GM21526 (cell line): Measurements from ENCODE around the gene CELSR1.

ENCODE experiments used
- ATAC-seq: cut with Tn5 transposase; IDR thresholded peaks from one replicate; pipeline ENCODE4 v1.9.1; 2021; ENCODE audit warnings: moderate library complexity; ENCODE audit not compliant: unreplicated experiment, low FRiP score

The CELSR1 gene

DNA sequence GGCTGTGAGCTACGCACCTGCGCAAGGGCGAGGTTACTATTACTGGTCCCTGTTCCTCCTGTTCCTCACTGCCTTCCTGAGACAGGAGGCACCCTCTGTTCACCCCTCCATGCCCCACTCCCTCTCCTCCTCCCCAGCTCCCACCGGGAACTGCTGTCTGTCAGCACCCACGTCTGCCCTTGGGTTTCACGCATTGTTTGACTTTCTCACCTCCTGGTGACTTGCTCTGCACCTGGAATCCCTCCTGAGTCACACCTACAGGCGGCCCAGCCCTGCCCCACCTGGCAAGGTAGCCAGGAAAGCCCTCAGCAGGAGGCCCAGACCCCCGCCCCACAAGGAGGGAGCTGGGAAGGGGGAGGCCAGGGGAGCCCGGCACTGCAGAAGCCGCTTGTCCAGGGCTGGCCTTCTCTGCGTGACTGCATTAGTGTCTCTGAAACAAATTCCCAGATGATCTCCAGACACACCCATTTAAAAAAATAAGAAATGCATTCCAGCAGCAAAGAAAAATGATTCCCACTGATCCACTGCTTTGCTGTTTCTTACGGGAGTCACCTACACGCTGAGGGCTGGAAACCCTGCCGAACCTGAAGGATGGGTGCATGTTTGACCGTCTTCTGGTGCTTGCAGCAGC is 86.4 kb downstream of the CELSR1 start:
- no peak for ATAC-seq

DNA sequence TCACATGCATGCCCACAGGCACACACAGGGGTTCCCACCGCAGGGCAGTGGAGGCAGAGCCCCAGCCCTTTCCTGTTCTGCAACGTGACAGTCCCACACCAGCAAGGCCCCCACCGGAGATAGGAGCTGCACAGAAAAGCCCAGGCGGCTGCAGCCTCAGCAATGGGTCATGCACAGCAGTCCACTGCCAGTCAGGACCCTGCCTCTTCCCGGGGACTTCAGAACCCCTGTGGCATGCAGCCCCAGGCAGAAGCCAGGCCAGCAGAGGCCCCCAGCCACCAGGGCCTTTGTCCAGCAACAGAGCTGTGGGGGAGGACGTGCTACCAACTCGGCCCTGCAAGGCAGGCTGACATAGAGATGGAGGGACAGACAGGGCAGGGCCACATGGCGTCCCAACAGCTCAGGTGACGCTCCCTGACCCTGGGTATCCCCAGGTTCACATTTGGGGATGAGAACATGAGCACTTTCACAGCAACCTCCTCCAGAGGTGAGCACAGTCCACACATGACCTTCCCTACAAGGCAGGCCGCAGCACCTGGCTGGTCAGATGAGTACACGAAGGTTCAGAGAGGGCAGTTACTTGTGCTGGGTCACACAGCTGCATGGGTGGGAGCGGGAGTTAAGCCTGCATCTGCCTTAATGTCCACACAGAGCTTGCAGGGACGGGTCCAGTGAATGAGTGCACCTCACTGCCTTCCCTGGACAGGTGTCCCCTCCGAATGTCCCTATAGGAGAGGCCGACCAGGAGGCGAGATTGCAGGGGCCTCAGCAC is 87.3 kb downstream of the CELSR1 start:
- no peak for ATAC-seq

DNA sequence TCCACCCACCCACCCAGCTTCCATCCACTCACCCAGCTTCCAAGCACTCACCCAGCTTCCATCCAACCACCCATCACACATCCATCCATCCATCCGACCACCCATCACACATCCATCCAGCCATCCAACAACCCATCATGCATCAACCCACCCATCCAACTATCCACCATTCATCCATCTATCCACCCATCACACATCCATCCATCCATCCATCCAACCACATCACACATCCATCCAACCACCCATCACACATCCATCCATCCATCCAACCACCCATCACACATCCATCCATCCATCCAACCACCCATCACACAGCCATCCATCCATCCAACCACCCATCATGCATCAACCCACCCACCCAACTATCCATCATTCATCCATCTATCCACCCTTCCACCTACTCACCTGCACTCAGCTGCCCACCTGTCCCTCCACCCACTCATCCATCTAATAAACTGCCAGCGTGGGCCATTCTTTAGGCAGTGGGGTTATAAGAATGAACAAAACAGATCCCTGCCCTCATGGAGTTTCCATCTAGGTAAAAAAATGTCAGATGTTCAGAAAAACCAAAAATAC is 88.2 kb downstream of the CELSR1 start:
- no peak for ATAC-seq

DNA sequence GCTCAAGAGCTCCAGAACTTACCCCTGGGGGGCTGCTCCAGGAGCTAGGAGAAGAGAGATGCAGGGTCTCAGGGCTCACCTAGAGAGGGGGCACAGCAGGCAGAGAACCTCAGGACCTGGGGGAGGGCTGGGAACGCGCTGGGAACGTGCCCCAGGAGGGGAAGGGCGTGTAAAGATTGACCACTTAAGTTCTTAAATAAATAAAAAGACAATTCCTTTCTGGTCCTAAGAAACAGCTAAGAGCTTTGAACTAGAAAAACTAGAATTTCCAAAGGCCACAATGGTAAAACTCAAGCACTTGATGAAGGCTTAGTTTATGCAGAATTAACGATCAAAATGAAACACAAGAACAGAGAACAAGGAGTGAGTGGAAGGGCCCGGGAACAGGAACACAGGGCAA is 89.1 kb downstream of the CELSR1 start:
- no peak for ATAC-seq

DNA sequence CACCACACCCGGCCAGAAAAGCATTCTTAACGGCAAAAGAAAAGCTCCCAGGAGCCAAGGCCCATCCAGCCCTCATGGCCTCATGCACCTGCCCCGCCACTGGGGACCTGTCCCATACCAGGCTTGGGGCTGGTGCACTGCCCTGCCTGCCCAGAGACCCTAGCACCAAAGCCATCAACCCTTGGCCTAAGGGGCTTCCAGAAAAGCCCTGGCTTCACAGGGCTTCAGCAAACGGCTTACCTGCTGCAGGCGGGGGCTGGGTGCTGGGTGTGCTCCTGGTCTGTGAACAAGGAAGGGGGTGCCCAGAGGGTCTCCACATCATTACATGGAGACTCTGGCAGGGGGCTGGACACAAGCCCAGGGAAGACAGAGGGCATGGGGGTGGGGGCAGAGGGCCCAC is 89.5 kb downstream of the CELSR1 start:
- no peak for ATAC-seq

DNA sequence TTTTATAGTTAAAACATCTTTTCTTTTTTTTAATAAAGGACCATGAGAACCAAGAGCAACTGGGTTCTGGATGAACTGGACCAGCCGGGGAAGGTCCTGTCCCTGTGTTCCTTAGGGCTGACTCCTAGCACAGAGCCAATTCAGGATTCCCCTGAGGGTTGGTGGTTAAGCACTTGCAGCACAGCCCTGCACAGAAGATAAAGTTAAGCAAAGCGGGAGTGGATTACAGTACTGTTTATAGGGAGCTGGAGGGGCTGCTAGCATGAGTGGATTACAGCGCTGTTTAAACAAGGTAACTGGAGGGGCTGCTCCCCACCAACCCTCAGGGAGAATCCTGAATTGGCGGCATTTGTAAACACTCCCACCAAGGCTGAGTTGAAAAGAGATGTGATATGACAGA is 90.6 kb downstream of the CELSR1 start:
- no peak for ATAC-seq

DNA sequence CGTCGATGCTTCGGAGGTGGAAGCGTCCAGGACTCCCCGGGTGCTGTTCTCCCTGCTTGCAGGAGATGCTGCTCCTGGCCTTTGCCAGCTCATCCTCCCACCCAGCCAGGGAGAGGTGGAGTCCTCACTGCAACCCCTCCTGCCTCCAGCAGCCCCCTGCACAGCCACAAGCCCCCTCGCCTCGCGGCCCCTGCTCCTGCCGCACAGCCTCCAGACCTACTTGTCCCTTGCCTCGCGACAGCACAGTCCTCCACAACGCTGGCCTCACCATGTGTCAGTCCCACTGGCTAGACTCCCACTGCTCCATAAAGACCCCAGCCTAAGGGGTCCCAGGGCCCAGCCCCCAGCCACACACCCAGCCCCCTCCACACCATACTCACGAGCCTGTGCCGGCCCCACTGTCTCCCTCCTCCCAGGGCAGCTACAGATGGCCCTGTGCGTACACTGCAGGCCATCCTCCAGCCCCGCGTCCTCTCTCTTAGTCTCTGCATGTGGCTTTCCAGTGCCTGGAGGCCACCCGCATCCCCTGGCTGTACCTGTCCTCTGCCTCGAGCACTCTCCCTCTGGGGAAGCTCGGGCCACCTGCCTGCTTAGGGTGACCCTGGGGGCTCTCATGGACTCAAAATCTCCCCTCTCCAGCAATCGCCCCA is 91.5 kb downstream of the CELSR1 start:
- no peak for ATAC-seq

DNA sequence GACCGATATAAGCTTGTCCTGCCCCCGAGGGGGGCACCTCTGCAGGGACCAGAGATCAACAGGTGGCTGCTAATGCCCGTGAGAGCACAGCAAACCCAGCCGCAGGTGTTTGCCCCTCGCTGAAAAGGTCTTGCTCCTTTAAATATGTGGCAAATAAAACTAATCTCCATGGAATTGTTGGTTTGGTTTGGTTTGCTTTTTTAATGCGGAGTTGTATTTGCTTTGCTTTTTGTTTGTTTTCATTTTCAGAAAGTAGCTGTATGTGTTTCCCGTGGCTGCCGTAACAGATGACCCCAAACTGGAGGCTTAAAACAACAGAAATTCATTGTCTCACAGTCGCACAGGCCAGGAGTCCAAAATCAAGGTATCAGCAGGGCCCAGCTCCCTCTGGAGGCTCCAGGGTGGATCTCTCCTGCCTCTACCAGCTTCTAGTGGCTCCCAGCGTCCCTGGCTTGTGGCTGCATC is 93.0 kb downstream of the CELSR1 start:
- ATAC-seq, result no peak

DNA sequence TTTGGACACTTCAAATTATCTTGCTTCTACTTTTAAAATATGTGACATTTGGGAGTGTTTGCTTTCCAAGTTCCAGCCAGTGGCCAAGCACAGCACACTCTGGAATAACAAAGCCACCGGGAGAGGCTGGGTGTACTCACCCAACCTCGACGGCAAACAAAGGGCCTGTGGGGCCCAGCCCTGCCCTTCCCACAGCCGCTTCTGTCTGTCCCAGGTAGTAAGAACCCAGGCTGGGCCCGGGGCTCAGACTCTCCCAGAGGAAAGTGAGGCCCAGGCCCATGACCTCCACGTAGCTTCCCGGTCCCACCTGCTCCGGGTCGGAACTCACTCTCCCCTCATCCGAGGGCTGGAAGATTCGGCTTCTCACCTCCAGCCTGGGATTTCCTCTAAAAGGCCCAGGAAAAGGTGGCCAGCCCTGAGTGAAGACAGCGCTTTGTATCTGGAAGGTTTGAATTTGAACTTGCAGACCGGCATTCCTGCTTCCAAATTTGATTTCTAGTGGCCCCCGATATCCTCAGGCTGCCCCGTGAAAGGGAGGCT is 93.5 kb downstream of the CELSR1 start:
- no peak for ATAC-seq

DNA sequence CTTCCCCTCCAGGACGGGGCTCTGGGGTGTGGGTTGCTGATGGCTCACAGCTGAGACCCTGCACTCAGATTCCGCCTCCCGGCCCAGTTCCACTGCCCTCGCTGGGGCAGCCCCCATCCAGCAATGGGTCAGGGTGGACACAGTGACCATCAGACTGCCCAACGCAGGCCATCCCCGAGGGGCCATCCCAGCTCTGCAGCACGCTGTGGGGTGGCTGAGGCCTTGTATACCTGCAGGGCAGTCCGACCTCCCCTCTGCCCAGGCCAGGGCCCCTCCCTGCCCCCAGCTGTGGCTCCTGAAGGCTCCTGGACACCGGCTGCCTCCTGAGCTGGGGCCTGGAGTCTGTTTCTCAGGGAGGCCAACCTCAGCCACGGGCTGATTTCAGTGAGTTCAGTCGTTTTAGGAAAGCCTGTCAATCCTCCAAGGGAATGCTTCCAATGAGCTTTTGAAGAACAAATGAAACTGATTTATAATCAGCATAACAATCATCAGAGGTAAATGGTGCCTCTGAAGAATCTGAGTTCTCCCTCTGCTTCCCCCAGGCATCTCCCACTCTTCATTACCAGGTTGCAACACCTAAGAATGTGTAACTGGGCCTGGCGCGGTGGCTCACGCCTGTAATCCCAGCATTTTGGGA is 95.1 kb downstream of the CELSR1 start:
- no peak for ATAC-seq

DNA sequence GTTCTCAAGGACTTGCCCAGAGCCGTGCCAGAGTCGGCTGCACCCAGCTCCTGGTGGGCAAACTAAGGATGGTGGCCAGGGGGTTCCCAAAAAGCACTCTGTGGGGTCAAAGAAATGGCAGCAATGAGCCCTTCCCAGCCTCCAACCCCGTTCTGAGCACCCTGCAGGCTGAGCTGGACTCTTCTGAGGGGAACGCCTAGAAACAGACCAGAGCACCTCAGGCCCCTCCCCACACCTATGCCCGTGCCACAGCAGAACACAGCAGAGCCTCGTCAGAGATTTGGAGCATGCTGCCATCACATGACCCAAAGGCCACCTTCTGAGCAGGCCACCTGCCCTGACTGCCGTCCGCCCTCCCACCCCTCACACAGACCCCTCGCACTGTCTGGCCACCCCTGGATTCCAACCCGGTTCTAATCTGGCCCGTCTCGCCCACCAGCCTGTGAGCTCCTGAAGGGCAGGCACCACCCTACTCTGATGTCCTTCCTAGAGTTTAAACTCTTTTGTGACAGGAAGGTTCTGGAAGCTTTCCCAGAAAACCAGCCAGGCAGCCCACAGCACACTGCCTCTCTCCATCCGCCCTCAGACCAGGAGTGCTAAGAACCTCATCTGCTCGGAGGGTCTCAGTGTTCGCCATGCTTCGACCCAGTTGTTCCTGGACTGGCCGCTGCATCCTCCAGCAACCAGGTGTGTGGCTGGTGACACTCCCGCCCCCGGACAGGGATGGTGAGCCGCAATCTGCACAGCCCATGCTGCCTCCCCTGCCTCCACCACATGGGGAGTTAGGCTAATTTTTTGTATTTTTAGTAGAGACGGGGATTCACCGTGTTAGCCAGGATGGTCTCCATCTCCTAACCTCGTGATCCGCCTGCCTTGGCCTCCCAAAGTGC is 97.6 kb downstream of the CELSR1 start:
- no peak for ATAC-seq

DNA sequence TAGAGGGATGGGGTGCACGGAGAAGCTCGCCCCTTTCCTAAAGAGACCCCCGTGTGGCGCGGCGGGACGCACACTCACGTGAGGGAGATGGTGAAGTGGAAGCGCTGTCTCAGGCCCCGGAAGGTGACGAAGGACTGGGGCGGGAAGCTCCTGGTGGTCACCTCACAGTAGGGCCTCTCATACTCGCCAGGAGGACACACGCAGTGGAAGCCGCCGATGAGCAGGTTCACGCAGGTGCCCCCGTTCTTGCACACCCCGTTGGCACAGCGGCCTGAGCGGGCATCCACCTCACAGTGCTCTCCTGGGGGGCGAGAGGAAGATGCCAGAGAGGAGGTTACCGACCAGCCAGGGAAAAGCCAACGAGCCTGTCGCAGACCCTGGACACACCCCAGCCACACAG is 98.3 kb downstream of the CELSR1 start:
- no peak for ATAC-seq

DNA sequence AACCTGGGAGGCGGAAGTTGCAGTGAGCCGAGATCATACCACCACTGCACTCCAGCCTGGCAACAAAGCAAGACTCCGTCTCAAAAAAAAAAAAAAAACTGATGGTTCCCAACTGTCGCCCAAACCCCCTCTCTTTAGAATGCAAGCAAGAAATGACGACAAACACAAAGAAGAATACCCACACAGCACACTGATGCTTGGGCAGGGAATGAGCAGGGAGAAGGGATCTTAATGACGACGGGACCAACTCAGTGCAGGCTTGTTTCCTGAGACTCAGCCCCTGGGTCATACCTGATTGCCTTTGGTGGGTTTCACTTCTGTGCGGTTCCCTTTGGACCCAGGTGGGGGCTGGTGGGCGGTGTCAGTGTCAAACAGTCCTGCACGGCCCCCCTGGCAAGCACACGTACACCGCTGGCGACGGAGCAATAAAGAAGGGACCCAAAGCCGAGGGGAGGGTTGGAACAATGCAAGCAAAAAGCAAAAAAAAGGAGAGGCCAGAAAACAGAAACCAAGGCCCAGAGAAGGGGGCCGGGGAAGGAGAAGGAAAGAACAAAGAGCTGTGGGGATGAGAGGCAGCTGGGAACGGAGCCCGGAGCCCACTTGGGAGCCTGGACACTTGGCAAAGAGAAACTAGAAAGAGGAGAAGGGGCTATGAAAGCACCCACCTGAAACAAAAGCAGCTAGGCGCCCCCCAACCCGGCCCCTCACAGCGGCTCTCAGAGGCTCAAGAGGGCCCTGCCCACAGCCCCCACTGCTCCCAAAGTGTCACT is 99.6 kb downstream of the CELSR1 start:
- no peak for ATAC-seq

DNA sequence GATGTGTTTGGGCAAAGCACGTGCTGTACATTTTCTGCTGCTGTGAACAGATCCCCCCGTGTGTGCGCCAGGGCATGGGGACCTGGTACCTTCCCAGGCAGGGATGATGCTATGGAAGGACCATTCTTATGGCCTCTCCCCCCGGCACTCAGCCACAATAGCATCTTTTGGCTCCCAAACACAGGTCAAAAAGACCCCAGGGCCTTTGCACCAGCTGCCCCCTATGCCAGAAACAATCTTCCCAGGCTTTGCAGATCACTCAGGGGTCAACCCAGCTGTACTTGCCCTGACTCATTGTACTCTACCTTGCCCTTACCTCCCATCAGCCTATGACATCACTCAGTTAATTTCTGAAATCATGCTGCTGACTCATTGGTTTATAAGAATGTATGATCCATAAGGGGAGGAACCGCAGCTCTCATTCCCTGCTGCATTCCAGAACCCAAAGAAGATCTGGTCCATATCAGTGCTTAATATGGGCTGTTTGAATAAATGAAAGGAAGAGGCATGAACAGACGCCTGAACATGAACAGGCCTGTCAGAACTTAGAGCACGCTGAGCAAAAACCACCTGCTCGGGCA is 100.7 kb downstream of the CELSR1 start:
- no peak for ATAC-seq

DNA sequence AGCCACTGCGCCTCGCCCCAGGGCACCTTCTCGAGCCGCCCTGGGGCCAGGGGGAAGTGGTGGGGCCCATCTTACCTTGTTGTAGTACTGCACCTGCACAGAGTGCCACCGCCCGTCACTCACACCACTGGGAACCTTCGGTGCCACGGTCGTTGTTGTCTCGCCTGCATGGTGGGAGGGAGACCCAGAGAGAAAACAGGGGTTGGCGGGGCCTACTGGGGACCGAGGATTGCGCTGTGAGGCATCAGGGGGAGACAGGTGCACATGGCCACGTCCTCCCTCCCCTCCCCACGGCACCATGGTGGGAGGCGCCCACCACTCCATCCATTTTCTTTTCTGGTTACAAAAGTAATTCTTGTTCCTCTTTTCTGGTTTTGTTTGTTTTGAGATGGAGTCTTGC is 104.1 kb downstream of the CELSR1 start:
- ATAC-seq, result no peak

DNA sequence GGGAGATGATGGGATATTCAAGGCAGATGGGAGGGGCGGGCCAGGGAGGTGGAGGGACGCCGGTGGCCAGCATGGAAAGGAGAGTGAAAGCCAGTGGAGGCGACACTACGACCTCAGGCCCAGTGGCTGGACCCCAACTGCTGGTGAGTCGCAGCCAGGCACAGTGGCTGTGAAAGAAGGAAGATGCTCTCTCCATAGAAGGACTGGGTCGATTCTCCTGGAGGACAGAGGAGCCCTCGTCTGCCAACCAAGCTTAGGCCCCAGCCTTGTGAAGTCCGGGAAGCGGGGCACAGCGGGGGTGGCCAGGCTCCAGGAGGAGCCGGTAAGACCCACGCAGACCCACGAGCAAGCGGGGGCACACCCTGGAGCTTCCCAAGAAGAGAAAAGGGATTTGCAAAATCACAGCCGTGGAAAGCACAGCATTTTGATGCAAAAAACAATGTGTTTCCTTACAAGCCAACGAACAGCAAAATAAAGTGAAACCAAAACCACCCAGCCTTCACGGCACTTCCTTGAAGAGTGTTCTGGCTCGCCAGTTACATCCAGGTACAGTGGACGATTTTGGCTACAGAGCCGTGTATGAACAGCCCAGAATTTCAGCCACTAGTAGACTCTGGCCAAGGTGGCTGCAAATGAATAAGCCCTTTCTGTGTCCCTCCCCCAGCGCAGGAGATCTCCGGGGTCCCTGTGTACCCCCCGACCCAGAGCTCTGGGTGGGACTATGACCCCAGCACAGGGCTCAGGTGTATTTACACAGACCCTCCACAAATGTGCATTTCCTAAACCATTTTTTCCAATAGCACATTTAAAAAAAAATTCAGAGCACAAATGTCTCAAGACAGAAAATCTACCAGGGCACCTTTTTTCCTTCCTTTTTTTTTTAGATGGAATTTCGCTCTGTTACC is 105.0 kb downstream of the CELSR1 start:
- no peak for ATAC-seq

DNA sequence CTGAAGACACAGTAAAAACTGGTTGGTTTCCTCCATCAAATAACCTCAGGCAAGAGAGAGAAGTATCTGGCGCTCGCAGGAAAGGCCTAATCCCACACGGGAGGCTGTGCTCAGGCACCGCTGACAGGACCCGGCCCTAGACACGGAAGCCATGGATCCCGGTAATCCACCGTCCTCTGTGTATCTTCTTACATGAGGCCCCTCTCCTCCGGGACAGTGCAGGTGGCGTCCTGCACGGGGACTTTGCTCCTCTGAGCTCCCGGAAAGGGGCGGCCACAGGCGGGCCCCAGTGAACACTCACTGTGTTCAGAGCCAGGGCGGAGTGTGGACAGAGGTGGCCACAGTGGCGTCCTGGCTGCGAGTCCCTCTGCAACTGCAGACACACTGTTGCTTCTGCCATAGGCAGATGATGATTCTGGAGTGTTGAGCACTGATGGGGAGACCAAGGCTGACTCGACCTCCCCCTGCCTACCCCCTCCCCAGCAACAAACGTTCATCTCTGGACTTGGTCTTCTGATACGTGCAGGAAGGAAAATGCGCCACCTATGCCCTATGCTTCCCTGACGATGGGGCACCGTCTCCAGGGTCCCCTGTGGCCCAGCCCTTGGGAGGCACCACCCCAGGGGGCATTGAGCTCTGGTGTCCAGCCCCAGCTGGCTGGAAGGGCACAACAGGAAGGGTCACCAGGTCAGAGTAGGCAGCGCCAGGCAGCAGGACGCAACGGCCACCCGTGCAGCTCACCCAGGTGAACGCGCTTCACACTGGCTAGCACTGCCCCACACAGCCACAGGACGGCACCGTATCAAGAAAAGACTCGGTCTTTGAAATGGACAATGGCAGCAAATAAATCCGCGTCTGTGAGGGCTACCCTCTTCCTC is 106.2 kb downstream of the CELSR1 start:
- ATAC-seq, result no peak
